Calu3 (cell line): ENCODE measurements around the gene GABRP. TPM values are rescaled to one million over a fixed set of nuclear protein-coding genes. Genes with fewer than 3 reads are reported as not detected.
A peak's percentile ranks its signal among the peaks of the same experiment; 100 is the strongest.
"Not testable (repeated sequence)": the region's sequence is repeated elsewhere in the genome, so short reads cannot be mapped to it uniquely, and the experiment has no call there.

Experiments used
- BruUV-seq: library from RNA; stranded (reverse); fragments of 400-500 nt; replicated peaks from 2 replicates; lab custom pipeline; 2021; lab: Mats Ljungman, UMichigan
- CTCF ChIA-PET: fragments of 300-600 bp; sonication (Branson Sonifier 250); formaldehyde crosslinking; loops from one replicate; lab custom pipeline; 2022; ENCODE audit warnings: antibody characterized with exemption; lab: Charles Lee
- DNase-seq: peaks from one replicate; pipeline ENCODE4 v3.0.0; 2022
- H3K27ac Mint-ChIP-seq: one replicate; pipeline ENCODE4 v1.8.0; 2022; ENCODE audit warnings: mixed read lengths; ENCODE audit not compliant: unreplicated experiment
- H3K27me3 Mint-ChIP-seq: one replicate; pipeline ENCODE4 v1.8.0; 2022; ENCODE audit warnings: mixed read lengths; ENCODE audit not compliant: unreplicated experiment
- H3K36me3 Mint-ChIP-seq: one replicate; pipeline ENCODE4 v1.8.0; 2022; ENCODE audit warnings: mild to moderate bottlenecking, moderate library complexity, mixed read lengths; ENCODE audit not compliant: insufficient read depth, unreplicated experiment
- H3K4me1 Mint-ChIP-seq: one replicate; pipeline ENCODE4 v1.8.0; 2022; ENCODE audit warnings: mild to moderate bottlenecking, low read depth, mixed read lengths; ENCODE audit not compliant: unreplicated experiment
- H3K4me3 Mint-ChIP-seq: one replicate; pipeline ENCODE4 v1.8.0; 2022; ENCODE audit warnings: mild to moderate bottlenecking, low read depth, moderate library complexity, mixed read lengths; ENCODE audit not compliant: unreplicated experiment
- H3K9me3 Mint-ChIP-seq: one replicate; pipeline ENCODE4 v1.8.0; 2022; ENCODE audit warnings: low read depth, mixed read lengths; ENCODE audit not compliant: unreplicated experiment
- intact Hi-C: fragments of 100-400 bp; cut with micrococcal nuclease; formaldehyde crosslinking; loops from one replicate; pipeline ENCODE4 v1.10.0; 2022; ENCODE audit not compliant: unreplicated experiment
- total RNA-seq: library from RNA; stranded (reverse); gene quantifications from 2 replicates; pipeline ENCODE4 v1.2.3, GENCODE V29; 2022
- TF ChIP-seq, protein P1 (sequence below): fragments of 200-600 bp; IDR thresholded peaks from one replicate; pipeline ENCODE4 v1.8.0; 2022; ENCODE audit warnings: antibody characterized with exemption; ENCODE audit not compliant: unreplicated experiment

GABRP gene
- total RNA-seq, 1 experiment from 2014 or later: 1,278 TPM

DNA sequence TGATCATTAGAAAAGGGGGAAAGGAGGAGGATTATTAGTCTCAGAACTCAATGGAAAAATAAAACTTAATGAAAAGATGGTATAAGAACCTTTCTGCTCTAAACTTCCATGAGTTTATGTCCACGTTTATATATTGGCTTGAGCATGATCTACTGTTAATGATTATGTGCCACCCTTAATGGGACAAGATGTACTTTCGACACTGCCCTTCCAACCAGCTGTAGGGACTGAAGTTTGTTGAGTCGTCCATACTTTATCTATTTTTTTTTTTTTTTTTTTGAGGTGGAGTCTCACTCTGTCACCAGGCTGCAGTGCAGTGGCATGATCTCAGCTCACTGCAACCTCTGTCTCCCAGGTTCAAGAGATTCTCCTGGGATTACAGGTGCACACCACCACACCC lies 25.0 kb upstream of the GABRP start:
- H3K9me3 Mint-ChIP-seq: peaks cover 4% of the 10 kb centered on the region
- BruUV-seq: no TSS peak
- H3K27me3 Mint-ChIP-seq: no peaks in the 10 kb centered on the region
- peaks cover 58% of the 10 kb centered on the region for H3K4me1 Mint-ChIP-seq
- intact Hi-C loops: loop anchor here (5.0 kb wide), 1 partner anchor 79 kb away; no protein-coding TSS in a partner anchor
- TF ChIP-seq, protein P1, sequence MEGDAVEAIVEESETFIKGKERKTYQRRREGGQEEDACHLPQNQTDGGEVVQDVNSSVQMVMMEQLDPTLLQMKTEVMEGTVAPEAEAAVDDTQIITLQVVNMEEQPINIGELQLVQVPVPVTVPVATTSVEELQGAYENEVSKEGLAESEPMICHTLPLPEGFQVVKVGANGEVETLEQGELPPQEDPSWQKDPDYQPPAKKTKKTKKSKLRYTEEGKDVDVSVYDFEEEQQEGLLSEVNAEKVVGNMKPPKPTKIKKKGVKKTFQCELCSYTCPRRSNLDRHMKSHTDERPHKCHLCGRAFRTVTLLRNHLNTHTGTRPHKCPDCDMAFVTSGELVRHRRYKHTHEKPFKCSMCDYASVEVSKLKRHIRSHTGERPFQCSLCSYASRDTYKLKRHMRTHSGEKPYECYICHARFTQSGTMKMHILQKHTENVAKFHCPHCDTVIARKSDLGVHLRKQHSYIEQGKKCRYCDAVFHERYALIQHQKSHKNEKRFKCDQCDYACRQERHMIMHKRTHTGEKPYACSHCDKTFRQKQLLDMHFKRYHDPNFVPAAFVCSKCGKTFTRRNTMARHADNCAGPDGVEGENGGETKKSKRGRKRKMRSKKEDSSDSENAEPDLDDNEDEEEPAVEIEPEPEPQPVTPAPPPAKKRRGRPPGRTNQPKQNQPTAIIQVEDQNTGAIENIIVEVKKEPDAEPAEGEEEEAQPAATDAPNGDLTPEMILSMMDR: no peak
- peak overlapping the region; percentile 93 for H3K27ac Mint-ChIP-seq
- peaks cover 47% of the 10 kb centered on the region for H3K36me3 Mint-ChIP-seq
- DNase-seq: no peak
- H3K4me3 Mint-ChIP-seq: no peak overlapping the region
- CTCF ChIA-PET: no interaction called here

DNA sequence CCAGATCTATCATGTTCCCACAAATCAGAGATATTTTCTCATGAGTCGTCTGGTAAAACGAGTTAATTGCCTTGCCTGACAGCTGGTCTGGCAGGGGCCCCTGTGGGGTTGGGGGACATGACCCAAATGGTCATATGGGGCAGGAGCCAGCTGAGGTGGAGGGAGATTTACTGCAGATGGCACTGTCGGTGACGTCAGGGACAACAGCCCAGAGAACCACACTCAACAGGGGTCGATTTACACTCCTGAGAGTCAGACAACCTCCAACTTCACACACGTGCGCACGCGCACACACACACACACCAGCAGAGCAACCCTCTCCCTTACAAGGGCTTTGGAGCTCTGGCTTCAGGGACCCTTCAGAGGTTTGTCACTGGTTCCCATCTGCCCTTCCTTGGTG lies 23.4 kb upstream of the GABRP start:
- peaks cover 47% of the 10 kb centered on the region for H3K4me1 Mint-ChIP-seq
- DNase-seq: no peak
- H3K9me3 Mint-ChIP-seq: peaks cover 4% of the 10 kb centered on the region
- CTCF ChIA-PET: interaction anchor here (1.4 kb wide), 1 partner anchor 10 kb away, joined by 5 read pairs; no protein-coding TSS in a partner anchor
- H3K27me3 Mint-ChIP-seq: no peaks in the 10 kb centered on the region
- TF ChIP-seq, protein P1: no peak
- intact Hi-C loops: no loop called here
- no peak overlapping the region for H3K4me3 Mint-ChIP-seq
- peak overlapping the region; percentile 93 for H3K27ac Mint-ChIP-seq
- BruUV-seq: no TSS peak
- H3K36me3 Mint-ChIP-seq: peaks cover 33% of the 10 kb centered on the region

DNA sequence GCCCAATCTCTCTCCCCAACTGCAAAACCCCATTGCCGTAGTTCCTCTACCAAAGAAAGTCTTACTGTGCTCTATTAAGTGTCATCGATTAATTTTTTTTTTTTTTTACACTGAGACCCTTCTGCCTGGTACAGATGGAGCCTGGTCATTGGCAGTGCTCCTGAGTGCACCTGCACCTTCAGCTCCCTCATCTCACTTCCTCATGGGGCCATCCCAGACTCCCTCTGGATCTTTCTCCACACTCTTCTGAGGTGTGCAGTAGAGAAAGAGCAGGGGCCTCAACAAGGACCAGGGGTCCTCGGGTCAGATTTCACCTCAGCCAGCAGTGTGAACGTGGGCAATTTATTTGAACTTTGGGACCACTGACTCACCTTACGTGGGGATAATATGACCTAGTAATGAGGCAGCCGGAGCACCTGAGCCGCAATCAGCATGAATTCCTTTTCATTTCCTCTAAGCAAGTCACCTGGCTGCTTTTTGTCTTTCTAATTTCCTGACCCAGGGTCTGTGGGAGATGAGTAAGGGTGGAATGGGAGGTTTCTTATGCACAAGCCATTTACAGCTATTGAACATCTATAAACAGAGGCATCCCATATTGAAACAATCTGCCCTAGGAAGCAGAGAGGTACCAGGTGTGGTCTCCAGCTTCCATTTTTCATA lies 22.3 kb upstream of the GABRP start:
- Mint-ChIP-seq H3K4me3 (no peak overlapping the region), H3K9me3 (peaks cover 4% of the 10 kb centered on the region), H3K4me1 (peaks cover 36% of the 10 kb centered on the region), H3K27me3 (no peaks in the 10 kb centered on the region), H3K27ac (peak overlapping the region; percentile 70), H3K36me3 (peaks cover 23% of the 10 kb centered on the region)
- CTCF ChIA-PET: interaction anchor here (1.4 kb wide), 1 partner anchor 11 kb away, joined by 5 read pairs; no protein-coding TSS in a partner anchor
- no peak for DNase-seq
- TF ChIP-seq, protein P1: no peak
- BruUV-seq: no TSS peak
- intact Hi-C loops: no loop called here

DNA sequence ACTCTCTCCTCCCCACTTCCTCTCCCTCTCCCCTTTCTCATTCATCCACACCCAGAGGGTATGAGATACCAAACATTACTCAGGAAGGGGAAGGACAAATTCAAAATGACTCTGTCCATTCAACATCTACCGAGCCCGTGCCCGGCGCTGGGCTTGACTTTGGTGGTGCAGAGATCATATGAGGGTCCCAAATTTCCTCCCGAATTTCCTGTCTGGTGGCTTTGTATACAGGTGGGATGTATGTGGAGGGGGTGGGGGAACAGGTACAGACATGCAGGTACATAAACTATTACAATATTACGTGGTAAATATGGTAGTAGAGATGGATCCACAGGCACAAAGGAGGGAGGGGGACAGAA lies 21.8 kb upstream of the GABRP start:
- CTCF ChIA-PET: no interaction called here
- H3K4me1 Mint-ChIP-seq: peaks cover 31% of the 10 kb centered on the region
- no TSS peak for BruUV-seq
- intact Hi-C loops: no loop called here
- TF ChIP-seq, protein P1: no peak
- H3K36me3 Mint-ChIP-seq: peaks cover 17% of the 10 kb centered on the region
- DNase-seq: no peak
- peaks cover 4% of the 10 kb centered on the region for H3K9me3 Mint-ChIP-seq
- H3K27ac Mint-ChIP-seq: peak overlapping the region; percentile 70
- no peaks in the 10 kb centered on the region for H3K27me3 Mint-ChIP-seq
- H3K4me3 Mint-ChIP-seq: no peak overlapping the region

DNA sequence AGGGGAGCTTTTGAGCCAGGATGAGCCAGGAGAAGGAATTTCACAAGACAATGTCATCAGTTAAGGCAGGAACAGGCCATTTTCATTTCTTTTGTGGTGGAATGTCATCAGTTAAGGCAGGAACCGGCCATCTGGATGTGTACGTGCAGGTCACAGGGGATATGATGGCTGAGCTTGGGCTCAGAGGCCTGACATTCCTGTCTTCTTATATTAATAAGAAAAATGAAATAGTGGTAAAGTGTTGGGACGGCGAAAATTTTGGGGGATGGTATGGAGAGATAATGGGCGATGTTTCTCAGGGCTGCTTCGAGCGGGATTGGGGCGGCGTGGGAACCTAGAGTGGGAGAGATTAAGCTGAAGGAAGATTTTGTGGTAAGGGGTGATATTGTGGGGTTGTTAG lies 21.2 kb upstream of the GABRP start:
- CTCF ChIA-PET, H3K27me3 Mint-ChIP-seq, BruUV-seq, H3K27ac Mint-ChIP-seq, H3K9me3 Mint-ChIP-seq, H3K4me3 Mint-ChIP-seq, DNase-seq, intact Hi-C loops: not testable (repeated sequence)
- Mint-ChIP-seq H3K36me3 (peaks cover 11% of the 10 kb centered on the region), H3K4me1 (peaks cover 25% of the 10 kb centered on the region)

DNA sequence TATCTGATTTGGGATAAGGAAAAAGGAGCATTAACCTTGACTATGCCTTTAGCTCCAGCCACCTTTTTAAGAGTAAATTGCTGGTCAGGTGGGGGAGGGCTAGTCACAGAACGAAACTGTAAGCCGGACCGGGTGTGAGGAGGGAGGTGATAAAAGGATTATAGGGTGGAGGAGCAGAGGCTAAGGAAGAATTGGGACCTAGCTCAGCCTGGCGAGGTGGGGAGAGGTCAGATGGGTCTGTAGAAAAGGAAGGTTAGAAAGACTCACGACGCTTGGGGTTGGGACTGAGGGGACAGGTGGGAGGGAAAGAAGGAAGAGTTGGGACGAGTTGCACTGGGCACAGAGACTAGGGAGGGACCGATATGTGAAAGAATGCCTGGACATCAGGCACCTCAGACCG lies 17.7 kb upstream of the GABRP start:
- not testable (repeated sequence) for H3K9me3 Mint-ChIP-seq

More for the DNA sequence above, 17.7 kb upstream of the GABRP start:
- H3K4me3 Mint-ChIP-seq, H3K4me1 Mint-ChIP-seq, CTCF ChIA-PET, BruUV-seq, H3K27me3 Mint-ChIP-seq, intact Hi-C loops, H3K36me3 Mint-ChIP-seq, DNase-seq, H3K27ac Mint-ChIP-seq: not testable (repeated sequence)
